Measurements from ENCODE around the gene WDR33. TPM values are rescaled to one million over a fixed set of nuclear protein-coding genes. Genes with fewer than 3 reads are reported as not detected.

WDR33 gene
- total RNA-seq, 5 donors from 2014 or later (not counting 1 experiment from before 2014, with no cell fraction given): 54.5 to 79.8 (median 76.2) TPM

- Histone ChIP-seq H3K9me3 (no peaks in the 10 kb centered on the region), H3K4me1 (ENCODE audit: control insufficient read depth in 1 of 2, extremely low read depth in 1 of 2, insufficient read depth in 2 of 2, low read length in 2 of 2) (peaks cover 0 to 3% of the 10 kb centered on the region in 2 experiments), H3K4me3 (ENCODE audit: control insufficient read depth in 1 of 2, extremely low read depth in 1 of 2, low read length in 1 of 2) (no peak overlapping the region), H3K27ac (ENCODE audit: low read length) (no peak overlapping the region), H3K27me3 (replicated peaks in 1 of 2; ENCODE audit: control insufficient read depth in 2 of 2, extremely low read depth in 1 of 2, insufficient read depth in 2 of 2, low read length in 1 of 2) (no peaks in the 10 kb centered on the region), H3K36me3 (ENCODE audit: control insufficient read depth in 2 of 2, extremely low read depth in 1 of 2, insufficient read depth in 1 of 2, low read length in 1 of 2) (peaks cover 0 to 35% of the 10 kb centered on the region in 2 donors)
- H3K27ac Mint-ChIP-seq: no peak overlapping the region
- 100% methylated on average over 5 of the region's 5 CpGs for WGBS (ENCODE audit: insufficient coverage)
- no peaks in the 10 kb centered on the region for H3K9me3 Mint-ChIP-seq
- peaks cover 23% of the 10 kb centered on the region for H3K36me3 Mint-ChIP-seq
- ATAC-seq (replicated peaks in 1 of 4) (no peak), DNase-seq (no peak)
- POLR2A ChIA-PET: no interaction called here
- CTCF ChIA-PET: no interaction called here
- no peak overlapping the region for H3K4me3 Mint-ChIP-seq
- no peaks in the 10 kb centered on the region for H3K27me3 Mint-ChIP-seq
- H3K4me1 Mint-ChIP-seq: peaks cover 4 to 12% (median 6%) of the 10 kb centered on the region in 3 donors
These were observed 63.4 kb downstream of the WDR33 start for GRCh38 chr2:127747621-127748020.

GRCh38 chr2:127743477-127744026 is 67.4 kb downstream of the WDR33 start:
- no peak overlapping the region for H3K27ac ChIP-seq (ENCODE audit: low read length)
- H3K4me1 ChIP-seq (ENCODE audit: control insufficient read depth in 1 of 2, extremely low read depth in 1 of 2, insufficient read depth in 2 of 2, low read length in 2 of 2): no peaks in the 10 kb centered on the region
- no peaks in the 10 kb centered on the region for H3K27me3 Mint-ChIP-seq
- DNase-seq (no peak), ATAC-seq (replicated peaks in 1 of 4) (no peak)
- peaks cover 0 to 31% of the 10 kb centered on the region in 2 donors for H3K36me3 ChIP-seq (ENCODE audit: control insufficient read depth in 2 of 2, extremely low read depth in 1 of 2, insufficient read depth in 1 of 2, low read length in 1 of 2)
- peaks cover 7 to 12% (median 8%) of the 10 kb centered on the region in 3 donors for H3K4me1 Mint-ChIP-seq
- no peaks in the 10 kb centered on the region for H3K9me3 Mint-ChIP-seq
- ChIA-PET CTCF (no interaction called here), POLR2A (no interaction called here)
- H3K27ac Mint-ChIP-seq: peak overlapping the region in 1 of 2 donors; percentile 36
- H3K4me3 ChIP-seq (ENCODE audit: control insufficient read depth in 1 of 2, extremely low read depth in 1 of 2, low read length in 1 of 2): no peak overlapping the region
- peaks cover 42% of the 10 kb centered on the region for H3K36me3 Mint-ChIP-seq
- no peak overlapping the region for H3K4me3 Mint-ChIP-seq
- no peaks in the 10 kb centered on the region for H3K9me3 ChIP-seq
- no CpG with 5 or more reads among the region's 3 CpGs for WGBS (ENCODE audit: insufficient coverage)
- no peaks in the 10 kb centered on the region for H3K27me3 ChIP-seq (replicated peaks in 1 of 2; ENCODE audit: control insufficient read depth in 2 of 2, extremely low read depth in 1 of 2, insufficient read depth in 2 of 2, low read length in 1 of 2)

GRCh38 chr2:127740665-127741288 is 70.2 kb downstream of the WDR33 start:
- no CpG with 5 or more reads among the region's 3 CpGs for WGBS (ENCODE audit: insufficient coverage)
- no peak overlapping the region for H3K4me3 ChIP-seq (ENCODE audit: control insufficient read depth in 1 of 2, extremely low read depth in 1 of 2, low read length in 1 of 2)
- no peak for ATAC-seq (replicated peaks in 1 of 4)
- Mint-ChIP-seq H3K36me3 (peaks cover 49% of the 10 kb centered on the region), H3K4me3 (no peak overlapping the region), H3K27ac (no peak overlapping the region), H3K4me1 (peaks cover 7 to 15% (median 15%) of the 10 kb centered on the region in 3 donors), H3K9me3 (no peaks in the 10 kb centered on the region), H3K27me3 (no peaks in the 10 kb centered on the region)
- no peaks in the 10 kb centered on the region for H3K4me1 ChIP-seq (ENCODE audit: control insufficient read depth in 1 of 2, extremely low read depth in 1 of 2, insufficient read depth in 2 of 2, low read length in 2 of 2)
- peaks cover 0 to 32% of the 10 kb centered on the region in 2 donors for H3K36me3 ChIP-seq (ENCODE audit: control insufficient read depth in 2 of 2, extremely low read depth in 1 of 2, insufficient read depth in 1 of 2, low read length in 1 of 2)
- no peaks in the 10 kb centered on the region for H3K9me3 ChIP-seq
- ChIA-PET CTCF (no interaction called here), POLR2A (no interaction called here)
- H3K27me3 ChIP-seq (replicated peaks in 1 of 2; ENCODE audit: control insufficient read depth in 2 of 2, extremely low read depth in 1 of 2, insufficient read depth in 2 of 2, low read length in 1 of 2): no peaks in the 10 kb centered on the region
- no peak overlapping the region for H3K27ac ChIP-seq (ENCODE audit: low read length)
- DNase-seq: no peak

- ChIA-PET CTCF (interaction anchor here in 1 of 2 donors (1.0 kb wide), 1 partner anchor 9 kb away, joined by 8 read pairs; no protein-coding TSS in a partner anchor), POLR2A (no interaction called here)
- H3K4me3 ChIP-seq (ENCODE audit: control insufficient read depth in 1 of 2, extremely low read depth in 1 of 2, low read length in 1 of 2): no peak overlapping the region
- H3K4me1 ChIP-seq (ENCODE audit: control insufficient read depth in 1 of 2, extremely low read depth in 1 of 2, insufficient read depth in 2 of 2, low read length in 2 of 2): no peaks in the 10 kb centered on the region
- H3K36me3 ChIP-seq (ENCODE audit: control insufficient read depth in 2 of 2, extremely low read depth in 1 of 2, insufficient read depth in 1 of 2, low read length in 1 of 2): peaks cover 0 to 24% of the 10 kb centered on the region in 2 donors
- peaks cover 7 to 15% (median 15%) of the 10 kb centered on the region in 3 donors for H3K4me1 Mint-ChIP-seq
- no peak overlapping the region for H3K27ac ChIP-seq (ENCODE audit: low read length)
- H3K27me3 Mint-ChIP-seq: no peaks in the 10 kb centered on the region
- DNase-seq (no peak), ATAC-seq (replicated peaks in 1 of 4) (no peak)
- H3K36me3 Mint-ChIP-seq: peaks cover 45% of the 10 kb centered on the region
- no peaks in the 10 kb centered on the region for H3K9me3 ChIP-seq
- no CpG with 5 or more reads among the region's 1 CpG for WGBS (ENCODE audit: insufficient coverage)
- no peak overlapping the region for H3K27ac Mint-ChIP-seq
- H3K4me3 Mint-ChIP-seq: no peak overlapping the region
- H3K9me3 Mint-ChIP-seq: no peaks in the 10 kb centered on the region
- H3K27me3 ChIP-seq (replicated peaks in 1 of 2; ENCODE audit: control insufficient read depth in 2 of 2, extremely low read depth in 1 of 2, insufficient read depth in 2 of 2, low read length in 1 of 2): no peaks in the 10 kb centered on the region
These were observed 71.2 kb downstream of the WDR33 start for GRCh38 chr2:127739800-127740199.

- Histone ChIP-seq H3K27ac (ENCODE audit: low read length) (no peak overlapping the region), H3K9me3 (no peaks in the 10 kb centered on the region), H3K4me1 (ENCODE audit: control insufficient read depth in 1 of 2, extremely low read depth in 1 of 2, insufficient read depth in 2 of 2, low read length in 2 of 2) (no peaks in the 10 kb centered on the region), H3K27me3 (replicated peaks in 1 of 2; ENCODE audit: control insufficient read depth in 2 of 2, extremely low read depth in 1 of 2, insufficient read depth in 2 of 2, low read length in 1 of 2) (no peaks in the 10 kb centered on the region), H3K36me3 (ENCODE audit: control insufficient read depth in 2 of 2, extremely low read depth in 1 of 2, insufficient read depth in 1 of 2, low read length in 1 of 2) (peaks cover 0 to 12% of the 10 kb centered on the region in 2 donors), H3K4me3 (ENCODE audit: control insufficient read depth in 1 of 2, extremely low read depth in 1 of 2, low read length in 1 of 2) (no peak overlapping the region)
- Mint-ChIP-seq H3K9me3 (no peaks in the 10 kb centered on the region), H3K4me3 (no peak overlapping the region), H3K27ac (no peak overlapping the region), H3K27me3 (no peaks in the 10 kb centered on the region), H3K36me3 (peaks cover 41% of the 10 kb centered on the region), H3K4me1 (peaks cover 7 to 15% (median 11%) of the 10 kb centered on the region in 3 donors)
- ChIA-PET CTCF (no interaction called here), POLR2A (no interaction called here)
- no peak for ATAC-seq (replicated peaks in 1 of 4)
- DNase-seq: no peak
- no CpG with 5 or more reads among the region's 1 CpG for WGBS (ENCODE audit: insufficient coverage)
These were observed 73.1 kb downstream of the WDR33 start for GRCh38 chr2:127737892-127738291.

GRCh38 chr2:127735537-127736399 is 75.2 kb downstream of the WDR33 start:
- no peaks in the 10 kb centered on the region for H3K9me3 ChIP-seq
- Mint-ChIP-seq H3K27me3 (no peaks in the 10 kb centered on the region), H3K9me3 (no peaks in the 10 kb centered on the region), H3K36me3 (peaks cover 33% of the 10 kb centered on the region), H3K27ac (no peak overlapping the region), H3K4me1 (peaks cover under 1 to 13% (median 11%) of the 10 kb centered on the region in 3 donors), H3K4me3 (no peak overlapping the region)
- ChIA-PET CTCF (no interaction called here), POLR2A (interaction anchor here in 1 of 2 donors (0.6 kb wide), 1 partner anchor 63 kb away, joined by 14 read pairs; no protein-coding TSS in a partner anchor)
- peaks cover 0 to 13% of the 10 kb centered on the region in 2 donors for H3K36me3 ChIP-seq (ENCODE audit: control insufficient read depth in 2 of 2, extremely low read depth in 1 of 2, insufficient read depth in 1 of 2, low read length in 1 of 2)
- DNase-seq (no peak), ATAC-seq (replicated peaks in 1 of 4) (no peak)
- no peak overlapping the region for H3K4me3 ChIP-seq (ENCODE audit: control insufficient read depth in 1 of 2, extremely low read depth in 1 of 2, low read length in 1 of 2)
- no peak overlapping the region for H3K27ac ChIP-seq (ENCODE audit: low read length)
- 100% methylated on average over 1 of the region's 3 CpGs for WGBS (ENCODE audit: insufficient coverage)
- H3K4me1 ChIP-seq (ENCODE audit: control insufficient read depth in 1 of 2, extremely low read depth in 1 of 2, insufficient read depth in 2 of 2, low read length in 2 of 2): no peaks in the 10 kb centered on the region
- H3K27me3 ChIP-seq (replicated peaks in 1 of 2; ENCODE audit: control insufficient read depth in 2 of 2, extremely low read depth in 1 of 2, insufficient read depth in 2 of 2, low read length in 1 of 2): no peaks in the 10 kb centered on the region
